MV-4-11 (cell line): ENCODE results near the gene DRICH1.
"Not testable (repeated sequence)": the region's sequence is repeated elsewhere in the genome, so short reads cannot be mapped to it uniquely, and the experiment has no call there.

ENCODE experiments used
- DNase-seq: peaks from one replicate; lab custom pipeline; 2025; lab: John Stamatoyannopoulos, UW

The DRICH1 gene

GRCh38 chr22:23569291-23569690 is 62.8 kb downstream of the DRICH1 start:
- DNase-seq: no peak

DNA sequence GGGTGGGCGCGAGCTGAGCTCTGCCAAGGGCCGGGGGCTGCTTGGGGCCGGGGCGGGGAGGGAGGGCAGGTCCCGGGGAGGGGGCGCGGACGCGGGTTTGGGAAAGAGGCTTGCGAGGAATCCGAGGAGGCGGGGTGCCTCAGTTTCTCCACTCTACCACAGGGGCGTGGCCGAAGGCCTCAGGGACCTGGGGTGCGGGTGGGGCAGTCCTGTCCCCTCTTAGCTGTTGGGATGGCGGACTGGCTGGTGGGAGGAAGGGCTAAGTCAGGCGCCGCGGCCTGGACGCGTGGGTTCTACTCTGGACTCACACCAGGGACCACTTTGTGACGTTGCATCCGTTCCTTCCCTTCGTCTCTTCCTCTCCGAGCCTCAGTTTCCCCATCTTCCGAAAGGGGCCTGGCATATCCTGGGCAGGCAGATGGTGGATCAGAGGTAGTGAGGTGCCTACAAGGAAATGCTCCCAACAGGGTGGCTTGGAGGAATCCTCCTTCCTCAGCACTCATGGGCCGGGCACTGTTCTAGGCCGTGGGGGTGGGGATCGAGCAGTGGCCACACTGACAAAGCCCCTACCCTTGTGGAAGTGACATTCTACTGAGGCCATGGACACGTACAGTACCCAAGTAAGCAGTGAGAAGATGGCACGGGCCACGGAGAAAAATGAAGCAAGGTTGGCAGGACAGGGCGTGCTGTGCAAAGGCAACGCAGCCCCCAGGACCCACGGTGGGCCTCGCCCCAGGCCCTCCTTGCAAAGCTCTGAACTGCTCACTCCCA is 65.2 kb downstream of the DRICH1 start:
- no peak for DNase-seq

GRCh38 chr22:23565915-23566704 is 66.0 kb downstream of the DRICH1 start:
- no peak for DNase-seq

- no peak for DNase-seq
These were observed 66.7 kb downstream of the DRICH1 start for GRCh38 chr22:23565305-23565914.

DNA sequence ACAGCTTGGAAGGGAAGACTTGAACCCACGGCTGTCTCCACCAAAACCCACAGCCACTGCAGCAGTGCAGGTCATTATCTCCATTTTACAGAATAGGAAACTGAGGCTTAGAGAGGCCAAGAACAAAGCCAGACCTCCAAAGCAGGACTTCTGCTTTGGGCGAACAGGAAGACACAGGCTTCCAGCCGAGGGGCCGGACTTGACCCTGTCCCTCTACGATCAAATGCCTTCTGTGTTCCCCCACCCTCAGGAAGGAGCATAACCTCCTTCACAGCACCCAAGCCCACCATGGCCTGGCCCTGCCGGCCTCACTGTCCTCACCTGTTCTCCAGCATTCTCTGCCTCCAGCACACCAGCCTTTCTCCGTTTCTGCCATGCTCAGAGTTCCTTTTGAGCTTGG is 67.8 kb downstream of the DRICH1 start:
- no peak for DNase-seq

GRCh38 chr22:23563111-23563510 is 69.0 kb downstream of the DRICH1 start:
- no peak for DNase-seq

- DNase-seq: no peak
These were observed 69.9 kb downstream of the DRICH1 start for GRCh38 chr22:23562186-23562585.

DNA sequence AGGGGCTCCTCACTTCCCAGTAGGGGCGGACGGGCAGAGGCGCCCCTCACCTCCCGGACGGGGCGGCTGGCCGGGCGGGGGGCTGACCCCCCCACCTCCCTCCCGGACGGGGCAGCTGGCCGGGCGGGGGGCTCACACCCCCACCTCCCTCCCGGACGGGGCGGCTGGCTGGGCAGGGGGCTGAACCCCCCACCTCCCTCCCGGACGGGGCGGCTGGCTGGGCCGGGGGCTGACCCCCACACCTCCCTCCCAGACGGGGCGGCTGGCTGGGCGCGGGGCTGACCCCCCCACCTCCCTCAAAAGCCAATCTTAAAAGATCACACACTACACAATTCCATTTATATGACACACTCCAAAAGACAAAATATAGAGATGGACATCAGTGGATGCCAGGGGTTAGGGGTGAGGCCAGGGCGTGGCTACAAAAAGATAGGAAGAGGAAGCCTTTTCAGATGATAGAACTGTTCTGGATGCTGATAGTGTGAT is 71.1 kb downstream of the DRICH1 start:
- DNase-seq: not testable (repeated sequence)

DNA sequence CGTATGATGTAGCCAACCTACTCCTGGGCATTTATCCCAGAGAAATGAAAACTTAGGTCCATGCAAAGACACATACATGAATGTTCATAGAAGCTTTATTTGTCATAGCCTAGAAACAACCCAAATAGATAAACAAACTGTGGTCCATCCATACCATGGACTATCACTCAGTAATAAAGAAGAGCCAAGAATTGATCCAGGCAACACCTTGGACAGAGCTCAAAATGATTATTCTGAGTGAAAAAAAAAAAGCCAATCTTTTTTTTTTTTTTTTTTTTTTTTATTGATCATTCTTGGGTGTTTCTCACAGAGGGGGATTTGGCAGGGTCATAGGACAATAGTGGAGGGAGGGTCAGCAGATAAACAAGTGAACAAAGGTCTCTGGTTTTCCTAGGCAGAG is 71.9 kb downstream of the DRICH1 start:
- not testable (repeated sequence) for DNase-seq
